ENCODE results near the gene RNF169. TPM values are rescaled to one million over a fixed set of nuclear protein-coding genes. Genes with fewer than 3 reads are reported as not detected.
"Not testable (repeated sequence)": the region's sequence is repeated elsewhere in the genome, so short reads cannot be mapped to it uniquely, and the experiment has no call there.

Gene RNF169
- total RNA-seq, 1 donor, result 32.6 TPM

DNA sequence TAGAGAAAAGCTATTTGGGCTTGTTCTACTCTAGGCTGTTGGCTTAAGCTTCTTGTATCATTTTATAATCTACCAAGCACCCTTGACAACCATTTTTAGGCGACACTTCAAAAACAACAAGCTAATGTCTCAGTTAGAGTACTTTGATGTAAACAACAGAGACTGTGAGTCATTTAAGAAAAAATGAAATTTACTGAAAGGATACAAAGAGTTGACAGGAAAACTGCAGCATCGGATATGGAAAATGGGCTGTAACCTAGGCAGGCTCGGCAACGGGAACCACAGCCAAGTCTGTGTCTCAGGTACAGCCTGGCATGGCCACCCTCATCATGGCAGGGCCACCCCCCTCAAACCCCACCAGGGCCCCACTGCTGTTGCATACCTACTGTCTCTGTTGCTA is 4.4 kb upstream of the RNF169 start:
- Histone ChIP-seq H3K79me2 (ENCODE audit: insufficient read depth, low read length) (peaks cover 8% of the 10 kb centered on the region), H3K4me2 (ENCODE audit: insufficient read depth, low read length) (no peak overlapping the region), H3K36me3 (ENCODE audit: insufficient read depth, low read length) (no peaks in the 10 kb centered on the region), H3K4me3 (ENCODE audit: insufficient read depth, low read length) (no peak overlapping the region), H2AFZ (ENCODE audit: low read length) (peak overlapping the region; percentile 35), H4K20me1 (ENCODE audit: insufficient read depth, low read length) (no peaks in the 10 kb centered on the region), H3K9me3 (ENCODE audit: low read depth, low read length) (no peaks in the 10 kb centered on the region), H3K27me3 (ENCODE audit: insufficient read depth, low read length) (no peaks in the 10 kb centered on the region), H3K4me1 (ENCODE audit: insufficient read depth, low read length) (peaks cover 6% of the 10 kb centered on the region), H3K27ac (ENCODE audit: low read depth, low read length) (no peak overlapping the region)
- TF ChIP-seq, protein P1, sequence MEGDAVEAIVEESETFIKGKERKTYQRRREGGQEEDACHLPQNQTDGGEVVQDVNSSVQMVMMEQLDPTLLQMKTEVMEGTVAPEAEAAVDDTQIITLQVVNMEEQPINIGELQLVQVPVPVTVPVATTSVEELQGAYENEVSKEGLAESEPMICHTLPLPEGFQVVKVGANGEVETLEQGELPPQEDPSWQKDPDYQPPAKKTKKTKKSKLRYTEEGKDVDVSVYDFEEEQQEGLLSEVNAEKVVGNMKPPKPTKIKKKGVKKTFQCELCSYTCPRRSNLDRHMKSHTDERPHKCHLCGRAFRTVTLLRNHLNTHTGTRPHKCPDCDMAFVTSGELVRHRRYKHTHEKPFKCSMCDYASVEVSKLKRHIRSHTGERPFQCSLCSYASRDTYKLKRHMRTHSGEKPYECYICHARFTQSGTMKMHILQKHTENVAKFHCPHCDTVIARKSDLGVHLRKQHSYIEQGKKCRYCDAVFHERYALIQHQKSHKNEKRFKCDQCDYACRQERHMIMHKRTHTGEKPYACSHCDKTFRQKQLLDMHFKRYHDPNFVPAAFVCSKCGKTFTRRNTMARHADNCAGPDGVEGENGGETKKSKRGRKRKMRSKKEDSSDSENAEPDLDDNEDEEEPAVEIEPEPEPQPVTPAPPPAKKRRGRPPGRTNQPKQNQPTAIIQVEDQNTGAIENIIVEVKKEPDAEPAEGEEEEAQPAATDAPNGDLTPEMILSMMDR (IDR thresholded peaks at IDR 0.05; ENCODE audit: extremely low read depth, low read depth, low read length), result no peak
- no peak for DNase-seq (ENCODE audit: insufficient read length, low spot score, missing footprints)

DNA sequence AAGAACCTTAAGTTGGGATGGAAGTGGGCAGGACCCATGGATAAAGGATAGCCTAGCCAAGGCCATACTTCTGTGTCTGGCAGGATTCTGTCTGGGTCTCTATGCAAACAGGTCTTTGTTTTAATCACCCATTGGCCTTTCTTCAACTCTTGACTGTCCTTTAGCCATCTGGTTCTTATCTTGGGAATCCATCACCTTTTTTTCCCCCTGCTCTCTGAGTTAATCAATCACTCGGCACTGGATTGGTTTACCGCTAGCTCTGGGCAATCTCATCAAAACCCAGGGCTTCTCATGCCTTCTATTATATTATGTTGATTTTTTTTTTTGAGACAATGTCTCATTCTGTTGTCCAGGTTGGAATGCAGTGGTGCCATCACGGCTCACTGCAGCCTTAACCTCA is 1.8 kb upstream of the RNF169 start:
- no peak overlapping the region for H3K4me3 ChIP-seq (ENCODE audit: insufficient read depth, low read length)
- H3K27me3 ChIP-seq (ENCODE audit: insufficient read depth, low read length), result no peaks in the 10 kb centered on the region
- no peaks in the 10 kb centered on the region for H4K20me1 ChIP-seq (ENCODE audit: insufficient read depth, low read length)
- no peaks in the 10 kb centered on the region for H3K36me3 ChIP-seq (ENCODE audit: insufficient read depth, low read length)
- H3K4me1 ChIP-seq (ENCODE audit: insufficient read depth, low read length), result peaks cover 15% of the 10 kb centered on the region
- H3K4me2 ChIP-seq (ENCODE audit: insufficient read depth, low read length), result no peak overlapping the region
- TF ChIP-seq, protein P1 (IDR thresholded peaks at IDR 0.05; ENCODE audit: extremely low read depth, low read depth, low read length), result no peak
- no peak overlapping the region for H2AFZ ChIP-seq (ENCODE audit: low read length)
- no peak for DNase-seq (ENCODE audit: insufficient read length, low spot score, missing footprints)
- peaks cover 34% of the 10 kb centered on the region for H3K79me2 ChIP-seq (ENCODE audit: insufficient read depth, low read length)
- no peak overlapping the region for H3K27ac ChIP-seq (ENCODE audit: low read depth, low read length)
- H3K9me3 ChIP-seq (ENCODE audit: low read depth, low read length), result no peaks in the 10 kb centered on the region

DNA sequence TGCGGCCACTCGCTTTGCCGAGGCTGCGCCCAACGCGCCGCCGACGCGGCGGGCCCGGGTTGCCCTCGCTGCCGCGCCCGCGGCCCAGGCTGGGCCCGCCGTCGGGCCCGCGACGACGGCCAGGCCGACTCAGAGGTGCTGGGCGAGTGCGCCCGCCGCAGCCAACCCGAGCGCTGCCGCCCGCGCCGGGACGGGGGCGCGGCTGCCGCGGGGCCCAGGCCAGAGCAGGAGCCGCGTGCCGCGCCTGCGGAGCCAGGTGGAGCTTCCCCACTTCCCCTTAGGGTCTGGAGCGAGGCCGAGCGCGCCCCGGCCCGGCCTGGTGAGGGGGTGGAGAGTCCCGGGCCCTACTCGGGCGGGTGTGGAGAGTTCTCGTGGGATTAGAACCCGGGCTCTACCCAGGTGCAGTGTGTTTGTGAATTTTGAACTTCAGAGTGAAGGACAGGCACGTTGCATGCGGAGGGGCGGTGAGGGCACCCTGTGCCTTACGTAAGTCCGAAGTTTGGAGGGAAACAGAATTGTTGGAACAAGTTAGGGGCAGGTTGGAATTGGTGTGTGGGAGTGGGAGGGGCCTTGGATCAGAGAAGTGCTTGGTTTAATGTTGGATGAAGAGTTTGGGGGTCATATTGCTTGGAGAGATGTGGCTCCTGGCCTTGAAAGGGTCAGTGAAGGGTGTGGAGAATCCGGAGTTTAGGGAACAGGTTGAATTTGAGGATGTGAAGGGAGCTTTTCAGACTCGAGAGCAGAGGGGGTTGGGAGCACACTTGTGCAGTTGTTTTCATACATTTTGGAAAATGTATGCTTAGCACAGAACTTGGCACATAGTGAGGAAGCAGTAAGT is 697 bp downstream of the RNF169 start:
- peaks cover 30% of the 10 kb centered on the region for H3K4me1 ChIP-seq (ENCODE audit: insufficient read depth, low read length)
- peak overlapping the region; percentile 78 for H2AFZ ChIP-seq (ENCODE audit: low read length)
- H3K27me3 ChIP-seq (ENCODE audit: insufficient read depth, low read length), result no peaks in the 10 kb centered on the region
- H4K20me1 ChIP-seq (ENCODE audit: insufficient read depth, low read length), result no peaks in the 10 kb centered on the region
- no peaks in the 10 kb centered on the region for H3K9me3 ChIP-seq (ENCODE audit: low read depth, low read length)
- H3K27ac ChIP-seq (ENCODE audit: low read depth, low read length), result peak overlapping the region; percentile 82
- peak overlapping the region; percentile 87 for H3K4me2 ChIP-seq (ENCODE audit: insufficient read depth, low read length)
- H3K4me3 ChIP-seq (ENCODE audit: insufficient read depth, low read length), result peak overlapping the region; percentile 91
- TF ChIP-seq, protein P1 (IDR thresholded peaks at IDR 0.05; ENCODE audit: extremely low read depth, low read depth, low read length), result no peak
- H3K79me2 ChIP-seq (ENCODE audit: insufficient read depth, low read length), result peaks cover 56% of the 10 kb centered on the region
- no peaks in the 10 kb centered on the region for H3K36me3 ChIP-seq (ENCODE audit: insufficient read depth, low read length)
- DNase-seq (ENCODE audit: insufficient read length, low spot score, missing footprints), result peak; percentile 96

DNA sequence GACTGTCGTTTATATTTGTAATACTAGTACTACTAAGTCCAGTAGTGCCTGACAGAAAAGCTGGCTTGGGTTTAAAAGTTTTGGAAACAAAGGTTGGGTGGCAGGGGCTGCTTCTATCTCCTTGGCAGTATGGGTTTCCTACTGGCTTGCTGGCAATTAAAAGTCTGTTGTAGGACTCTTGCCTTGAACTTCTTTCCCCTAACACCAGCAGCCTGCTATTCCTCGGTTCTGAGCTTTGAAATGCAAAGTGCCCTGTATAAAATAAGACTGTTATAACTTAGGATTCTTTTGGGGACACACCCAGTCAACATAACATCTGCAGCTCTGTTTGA is 1.3 kb downstream of the RNF169 start:
- TF ChIP-seq, protein P1 (IDR thresholded peaks at IDR 0.05; ENCODE audit: extremely low read depth, low read depth, low read length), result no peak
- no peaks in the 10 kb centered on the region for H4K20me1 ChIP-seq (ENCODE audit: insufficient read depth, low read length)
- no peaks in the 10 kb centered on the region for H3K27me3 ChIP-seq (ENCODE audit: insufficient read depth, low read length)
- H3K36me3 ChIP-seq (ENCODE audit: insufficient read depth, low read length), result no peaks in the 10 kb centered on the region
- H3K4me2 ChIP-seq (ENCODE audit: insufficient read depth, low read length), result peak overlapping the region; percentile 87
- peak overlapping the region; percentile 59 for H3K27ac ChIP-seq (ENCODE audit: low read depth, low read length)
- H2AFZ ChIP-seq (ENCODE audit: low read length), result peak overlapping the region; percentile 78
- H3K9me3 ChIP-seq (ENCODE audit: low read depth, low read length), result no peaks in the 10 kb centered on the region
- peak overlapping the region; percentile 91 for H3K4me3 ChIP-seq (ENCODE audit: insufficient read depth, low read length)
- no peak for DNase-seq (ENCODE audit: insufficient read length, low spot score, missing footprints)
- H3K4me1 ChIP-seq (ENCODE audit: insufficient read depth, low read length), result peaks cover 35% of the 10 kb centered on the region
- H3K79me2 ChIP-seq (ENCODE audit: insufficient read depth, low read length), result peaks cover 56% of the 10 kb centered on the region

DNA sequence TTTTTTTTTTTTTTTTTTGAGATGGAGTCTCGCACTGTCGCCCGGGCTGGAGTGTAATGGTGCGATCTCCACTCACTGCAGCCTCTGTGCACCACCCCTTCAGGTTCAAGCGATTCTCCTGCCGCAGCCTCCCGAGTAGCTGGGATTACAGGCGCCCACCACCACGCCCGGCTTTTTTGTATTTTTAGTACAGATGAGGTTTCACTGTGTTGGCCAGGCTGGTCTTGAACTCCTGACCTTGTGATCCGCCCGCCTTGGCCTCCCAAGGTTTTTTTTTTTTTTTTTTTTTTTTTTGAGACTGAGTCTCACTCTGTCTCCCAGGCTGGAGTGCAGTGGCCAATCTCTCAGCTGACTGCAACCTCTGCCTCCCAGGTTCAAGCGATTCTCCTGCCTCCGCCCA is 1.9 kb downstream of the RNF169 start:
- not testable (repeated sequence) for H3K27me3 ChIP-seq (ENCODE audit: insufficient read depth, low read length); H3K9me3 ChIP-seq (ENCODE audit: low read depth, low read length); H3K36me3 ChIP-seq (ENCODE audit: insufficient read depth, low read length); H4K20me1 ChIP-seq (ENCODE audit: insufficient read depth, low read length); H3K4me3 ChIP-seq (ENCODE audit: insufficient read depth, low read length); H3K27ac ChIP-seq (ENCODE audit: low read depth, low read length); DNase-seq (ENCODE audit: insufficient read length, low spot score, missing footprints); H2AFZ ChIP-seq (ENCODE audit: low read length)
- H3K4me1 ChIP-seq (ENCODE audit: insufficient read depth, low read length), result peaks cover 42% of the 10 kb centered on the region
- peak overlapping the region; percentile 87 for H3K4me2 ChIP-seq (ENCODE audit: insufficient read depth, low read length)
- peaks cover 62% of the 10 kb centered on the region for H3K79me2 ChIP-seq (ENCODE audit: insufficient read depth, low read length)

Data from osteoblast (primary cell).